ENCODE results near the gene NRXN3.

GRCh38 chr14:79580414-79580813 lies 1410.2 kb downstream of the NRXN3 start:
- TF ChIP-seq GATA2 (IDR thresholded peaks at IDR 0.05; ENCODE audit: low read depth, low read length) (no peak), GATA3 (IDR thresholded peaks at IDR 0.05; ENCODE audit: low read depth, low read length) (no peak)

Measured in SH-SY5Y (cell line).